Ectodermal cell (in vitro differentiated cells): ENCODE measurements around the gene TTC33.

Experiments used
- H3K27ac ChIP-seq: 2 replicates; pipeline ENCODE4 v1.7.0; 2013; ENCODE audit warnings: mild to moderate bottlenecking, low read depth, low read length; ENCODE audit not compliant: insufficient read depth, poor library complexity, severe bottlenecking
- H3K27me3 ChIP-seq: 2 replicates; pipeline ENCODE4 v1.7.0; 2013; ENCODE audit warnings: mild to moderate bottlenecking, low read length; ENCODE audit not compliant: insufficient read depth, control insufficient read depth, poor library complexity, severe bottlenecking
- H3K36me3 ChIP-seq: one replicate; pipeline ENCODE4 v1.7.0; 2013; ENCODE audit warnings: low read length; ENCODE audit not compliant: control insufficient read depth, insufficient read depth
- H3K4me1 ChIP-seq: one replicate; pipeline ENCODE4 v1.7.0; 2013; ENCODE audit warnings: low read length; ENCODE audit not compliant: control insufficient read depth, insufficient read depth
- H3K4me3 ChIP-seq: 2 replicates; pipeline ENCODE4 v1.7.0; 2013; ENCODE audit warnings: low read depth, low read length, control low read depth; ENCODE audit not compliant: insufficient read depth
- H3K9me3 ChIP-seq: 2 replicates; pipeline ENCODE4 v1.7.0; 2013; ENCODE audit warnings: mild to moderate bottlenecking, low read length, moderate library complexity; ENCODE audit not compliant: control insufficient read depth
- WGBS, 2 experiments: methylation state at CpG; one replicate each; pipeline ENCODE4 v1.1.7; 2013; ENCODE audit warnings: missing lambda C conversion rate in 2 of 2; 5-methylcytosine and 5-hydroxymethylcytosine counted together

The TTC33 gene

GRCh38 chr5:40477856-40478546 lies 277.8 kb downstream of the TTC33 start:
- Histone ChIP-seq H3K27me3 (no peaks in the 10 kb centered on the region), H3K9me3 (no peaks in the 10 kb centered on the region), H3K4me3 (no peak overlapping the region), H3K27ac (no peak overlapping the region), H3K4me1 (no peaks in the 10 kb centered on the region), H3K36me3 (no peaks in the 10 kb centered on the region)
- 93% methylated on average over 8 of the region's 8 CpGs for WGBS, 2 experiments

- Histone ChIP-seq H3K4me3 (no peak overlapping the region), H3K27ac (no peak overlapping the region), H3K27me3 (no peaks in the 10 kb centered on the region), H3K9me3 (no peaks in the 10 kb centered on the region), H3K4me1 (no peaks in the 10 kb centered on the region), H3K36me3 (no peaks in the 10 kb centered on the region)
- 92 to 96% methylated on average over 3 of the region's 3 CpGs for WGBS, 2 experiments
Observed at GRCh38 chr5:40475561-40475960, 280.2 kb downstream of the TTC33 start.

- H3K4me1 ChIP-seq, result no peaks in the 10 kb centered on the region
- H3K9me3 ChIP-seq, result no peaks in the 10 kb centered on the region
- no peak overlapping the region for H3K27ac ChIP-seq
- H3K36me3 ChIP-seq, result no peaks in the 10 kb centered on the region
- no peak overlapping the region for H3K4me3 ChIP-seq
- H3K27me3 ChIP-seq, result no peaks in the 10 kb centered on the region
- WGBS, 2 experiments, result 93 to 100% methylated on average over 2 of the region's 2 CpGs
Observed at GRCh38 chr5:40474250-40474649, 281.5 kb downstream of the TTC33 start.

GRCh38 chr5:40465416-40465815 lies 290.3 kb downstream of the TTC33 start:
- no peak overlapping the region for H3K27ac ChIP-seq
- 89 to 94% methylated on average over 1 of the region's 1 CpG for WGBS, 2 experiments
- H3K36me3 ChIP-seq, result no peaks in the 10 kb centered on the region
- no peaks in the 10 kb centered on the region for H3K4me1 ChIP-seq
- H3K4me3 ChIP-seq, result no peak overlapping the region
- H3K9me3 ChIP-seq, result no peaks in the 10 kb centered on the region
- H3K27me3 ChIP-seq, result no peaks in the 10 kb centered on the region

- H3K27ac ChIP-seq, result no peak overlapping the region
- H3K4me3 ChIP-seq, result no peak overlapping the region
- no peaks in the 10 kb centered on the region for H3K27me3 ChIP-seq
- no peaks in the 10 kb centered on the region for H3K9me3 ChIP-seq
- 92 to 94% methylated on average over 1 to 4 of the region's 4 CpGs for WGBS, 2 experiments
- no peaks in the 10 kb centered on the region for H3K36me3 ChIP-seq
- H3K4me1 ChIP-seq, result no peaks in the 10 kb centered on the region
Observed at GRCh38 chr5:40464511-40464910, 291.2 kb downstream of the TTC33 start.
